NCI-H446 treated with DMSO at 0.1 percent for 48 hours (cell line): ENCODE results near the gene MICAL3.
"Not testable (repeated sequence)": the region's sequence is repeated elsewhere in the genome, so short reads cannot be mapped to it uniquely, and the experiment has no call there.

Experiments
- DNase-seq: peaks from one replicate; lab custom pipeline; 2025; lab: John Stamatoyannopoulos, UW

The MICAL3 gene, protein sequence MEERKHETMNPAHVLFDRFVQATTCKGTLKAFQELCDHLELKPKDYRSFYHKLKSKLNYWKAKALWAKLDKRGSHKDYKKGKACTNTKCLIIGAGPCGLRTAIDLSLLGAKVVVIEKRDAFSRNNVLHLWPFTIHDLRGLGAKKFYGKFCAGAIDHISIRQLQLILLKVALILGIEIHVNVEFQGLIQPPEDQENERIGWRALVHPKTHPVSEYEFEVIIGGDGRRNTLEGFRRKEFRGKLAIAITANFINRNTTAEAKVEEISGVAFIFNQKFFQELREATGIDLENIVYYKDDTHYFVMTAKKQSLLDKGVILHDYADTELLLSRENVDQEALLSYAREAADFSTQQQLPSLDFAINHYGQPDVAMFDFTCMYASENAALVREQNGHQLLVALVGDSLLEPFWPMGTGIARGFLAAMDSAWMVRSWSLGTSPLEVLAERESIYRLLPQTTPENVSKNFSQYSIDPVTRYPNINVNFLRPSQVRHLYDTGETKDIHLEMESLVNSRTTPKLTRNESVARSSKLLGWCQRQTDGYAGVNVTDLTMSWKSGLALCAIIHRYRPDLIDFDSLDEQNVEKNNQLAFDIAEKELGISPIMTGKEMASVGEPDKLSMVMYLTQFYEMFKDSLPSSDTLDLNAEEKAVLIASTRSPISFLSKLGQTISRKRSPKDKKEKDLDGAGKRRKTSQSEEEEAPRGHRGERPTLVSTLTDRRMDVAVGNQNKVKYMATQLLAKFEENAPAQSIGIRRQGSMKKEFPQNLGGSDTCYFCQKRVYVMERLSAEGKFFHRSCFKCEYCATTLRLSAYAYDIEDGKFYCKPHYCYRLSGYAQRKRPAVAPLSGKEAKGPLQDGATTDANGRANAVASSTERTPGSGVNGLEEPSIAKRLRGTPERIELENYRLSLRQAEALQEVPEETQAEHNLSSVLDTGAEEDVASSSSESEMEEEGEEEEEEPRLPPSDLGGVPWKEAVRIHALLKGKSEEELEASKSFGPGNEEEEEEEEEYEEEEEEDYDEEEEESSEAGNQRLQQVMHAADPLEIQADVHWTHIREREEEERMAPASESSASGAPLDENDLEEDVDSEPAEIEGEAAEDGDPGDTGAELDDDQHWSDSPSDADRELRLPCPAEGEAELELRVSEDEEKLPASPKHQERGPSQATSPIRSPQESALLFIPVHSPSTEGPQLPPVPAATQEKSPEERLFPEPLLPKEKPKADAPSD (N-terminal part only)

DNA sequence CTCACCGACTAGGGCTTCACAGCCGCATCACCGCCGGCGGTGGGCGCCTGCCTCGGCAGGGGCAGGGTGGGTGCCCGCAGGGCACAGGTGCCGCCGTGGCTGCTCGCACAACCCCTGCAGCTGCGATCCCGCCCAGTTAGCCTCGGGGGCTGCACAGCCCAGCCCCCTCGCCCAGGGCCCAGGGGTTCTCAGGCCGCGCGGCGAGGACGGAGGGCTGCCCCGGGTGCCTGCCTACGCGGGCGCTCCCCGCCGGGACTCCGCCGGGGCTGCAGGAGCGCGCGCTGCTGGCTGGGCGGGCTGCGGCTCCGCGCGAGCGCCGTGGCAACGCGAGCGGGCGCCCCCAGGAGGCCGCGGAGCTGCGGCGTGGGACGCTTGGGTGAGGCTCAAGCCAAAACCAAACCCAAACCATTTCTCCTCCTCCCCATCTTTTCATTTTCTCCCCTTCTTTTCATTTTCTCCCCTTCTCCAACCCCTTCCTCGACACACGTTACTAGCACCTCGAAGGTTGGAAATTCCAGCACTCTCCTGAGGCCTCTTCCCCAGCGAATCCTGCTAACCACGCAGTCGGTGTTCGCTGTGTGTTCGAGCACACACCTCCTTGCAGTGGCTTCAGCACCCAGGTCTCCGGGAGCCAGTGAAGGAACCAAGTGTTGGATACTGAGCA, at the start of gene MICAL3:
Gene MICAL3, minus strand, starts transcription at position 286 of the 664 bp plus-strand sequence. CDS start 117,749 bp downstream, outside the sequence.
- no peak for DNase-seq

DNA sequence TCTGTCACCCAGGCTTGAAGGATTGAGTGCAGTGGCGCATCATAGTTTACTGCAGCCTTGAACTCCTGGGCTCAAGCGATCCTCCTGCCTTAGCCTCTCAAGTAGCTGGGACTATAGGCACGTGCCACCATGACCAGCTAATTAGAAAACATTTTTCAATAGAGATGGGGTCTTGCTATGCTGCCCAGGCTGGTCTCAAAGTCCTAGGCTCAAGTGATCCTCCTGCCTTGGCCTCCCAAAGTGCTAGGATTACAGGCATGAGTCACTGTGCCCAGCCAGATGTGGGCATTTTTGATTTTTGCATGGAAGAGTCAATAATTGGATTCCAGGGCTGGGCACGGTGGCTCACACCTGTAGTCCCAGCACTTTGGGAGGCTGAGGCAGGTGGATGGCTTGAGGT, 49.6 kb upstream of the MICAL3 start:
- not testable (repeated sequence) for DNase-seq

DNA sequence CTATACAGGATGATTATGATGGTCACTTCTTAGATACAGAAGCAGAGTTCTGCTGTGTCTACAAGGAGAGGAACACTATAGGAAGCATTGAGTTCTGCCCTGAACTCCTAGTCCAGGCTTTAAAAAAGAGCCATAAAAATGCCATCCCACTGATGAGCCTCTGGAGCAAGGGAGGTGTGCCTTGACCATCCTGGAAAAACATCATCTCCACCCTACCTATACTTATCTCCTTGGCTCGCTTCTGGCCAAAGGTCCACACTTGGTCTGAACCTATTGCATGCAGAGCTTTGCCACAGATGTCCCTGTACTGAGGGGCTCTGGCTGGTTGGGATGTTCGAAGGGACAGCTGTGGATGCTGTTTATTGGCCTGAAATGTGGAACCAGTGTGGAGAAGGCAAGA, 49.1 kb upstream of the MICAL3 start:
- DNase-seq, result no peak

DNA sequence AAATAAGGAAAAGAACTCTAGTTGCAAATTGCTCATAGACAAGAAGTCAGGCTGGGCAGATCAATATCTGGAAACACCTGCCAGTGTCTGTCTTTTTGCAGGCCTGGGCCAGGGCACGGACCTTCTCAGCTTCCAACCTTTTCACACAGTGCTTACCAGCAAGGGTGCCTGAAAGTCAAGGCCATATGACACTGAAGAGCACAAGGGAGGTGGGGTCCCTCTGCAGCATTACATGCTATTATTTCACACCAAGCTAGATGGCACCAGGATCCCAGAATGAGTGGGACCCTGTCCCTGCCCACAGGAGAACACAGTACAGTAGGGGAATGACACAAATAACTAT, 47.6 kb upstream of the MICAL3 start:
- no peak for DNase-seq

DNA sequence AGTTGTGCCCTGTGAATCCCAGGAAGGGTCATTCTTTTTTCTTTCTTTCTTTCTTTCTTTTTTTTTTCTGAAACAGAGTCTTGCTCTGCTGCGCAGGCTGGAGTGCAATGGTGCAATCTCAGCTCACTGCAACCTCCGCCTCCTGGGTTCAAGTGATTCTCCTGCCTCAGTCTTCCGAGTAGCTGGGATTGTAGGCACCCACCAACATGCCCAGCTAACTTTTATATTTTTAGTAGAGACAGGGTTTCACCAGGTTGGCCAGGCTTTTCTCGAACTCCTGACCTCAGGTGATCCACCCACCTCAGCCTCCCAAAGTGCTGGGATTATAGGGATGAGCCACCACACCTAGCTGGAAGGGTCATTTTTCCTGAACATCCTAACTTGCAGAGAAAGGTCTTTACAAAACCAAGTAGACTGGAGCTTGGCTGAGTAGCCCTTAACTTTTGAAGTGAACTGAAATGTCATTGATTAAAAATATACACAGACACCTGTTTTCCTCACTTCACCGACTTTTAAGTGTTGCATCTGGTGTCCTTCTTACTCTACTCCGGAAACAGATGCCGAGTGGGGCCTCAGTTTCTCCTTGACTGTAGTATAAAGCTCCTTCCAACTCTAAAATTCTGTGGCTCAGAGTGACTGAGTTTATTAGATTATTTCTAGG, 47.1 kb upstream of the MICAL3 start:
- not testable (repeated sequence) for DNase-seq

DNA sequence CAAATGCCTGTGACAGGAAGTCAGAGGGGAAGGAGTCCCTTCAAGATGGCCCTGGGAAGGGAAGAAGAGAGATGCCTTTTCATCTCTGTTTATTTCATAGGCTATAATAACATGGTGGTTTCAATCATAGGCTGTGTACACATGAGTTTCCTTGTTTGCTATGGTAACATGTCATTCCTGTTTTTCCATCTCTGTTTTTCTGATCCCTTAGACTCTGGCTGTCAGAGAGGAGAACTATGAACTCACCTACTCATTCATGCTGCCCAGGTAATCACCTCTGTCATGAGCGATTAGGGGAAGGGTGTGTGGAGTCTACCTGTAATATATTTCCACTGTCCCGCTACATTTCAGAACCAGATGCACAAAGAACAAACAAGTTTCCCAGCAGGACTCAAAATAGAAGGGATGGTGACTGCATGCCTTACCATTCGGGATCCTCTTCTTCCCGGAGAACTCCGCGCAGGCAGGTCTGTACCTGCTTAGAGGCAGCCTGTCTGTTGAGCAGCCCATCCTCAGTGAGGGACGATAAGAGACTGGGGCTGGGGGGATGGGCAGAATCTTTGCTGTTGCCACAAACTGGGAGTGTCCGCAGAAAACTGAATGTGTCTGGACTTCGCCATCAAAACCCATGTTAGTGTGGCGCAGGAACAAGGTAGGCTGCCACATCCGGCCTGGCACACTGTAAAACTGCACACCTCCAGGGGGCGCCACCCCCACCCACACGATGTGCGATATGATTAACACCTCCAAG, 46.4 kb upstream of the MICAL3 start:
- no peak for DNase-seq

DNA sequence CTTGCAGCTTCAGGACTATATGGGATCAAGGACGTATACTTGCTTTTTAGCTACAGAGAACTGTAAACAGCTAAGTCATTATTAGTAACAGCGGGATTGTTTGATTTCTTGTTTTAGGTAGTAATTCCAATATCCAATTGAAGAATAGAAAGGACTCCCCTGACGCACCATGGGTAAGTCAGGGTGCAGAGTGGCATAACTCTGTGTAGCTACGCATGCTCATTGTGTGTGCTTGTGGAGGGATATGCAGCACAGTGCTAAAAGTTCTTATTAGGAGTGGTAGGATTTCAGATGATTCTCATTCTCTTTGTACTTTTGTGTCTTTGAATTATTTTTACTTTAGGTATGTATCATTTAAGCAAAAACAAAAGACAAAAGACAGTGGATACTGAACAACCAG, 45.7 kb upstream of the MICAL3 start:
- no peak for DNase-seq

DNA sequence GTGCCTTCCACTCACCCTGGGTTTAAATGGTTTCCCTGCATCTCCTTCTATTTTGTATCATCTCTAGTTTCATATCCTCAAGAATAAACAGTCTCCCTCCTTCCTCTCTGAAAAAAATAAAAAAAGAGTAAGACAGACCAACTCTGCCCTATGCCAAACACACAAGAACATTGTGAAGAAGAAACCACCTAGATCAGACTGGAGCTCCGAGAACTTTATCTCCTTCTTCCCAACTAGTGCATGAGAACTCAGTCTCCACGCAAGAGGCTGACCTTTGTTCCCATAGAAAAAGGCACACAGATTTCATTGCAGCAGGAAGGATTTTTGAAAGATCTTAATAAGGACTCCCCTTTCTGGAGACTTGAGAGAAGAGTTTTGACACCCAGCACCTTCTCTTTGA, 44.7 kb upstream of the MICAL3 start:
- no peak for DNase-seq

DNA sequence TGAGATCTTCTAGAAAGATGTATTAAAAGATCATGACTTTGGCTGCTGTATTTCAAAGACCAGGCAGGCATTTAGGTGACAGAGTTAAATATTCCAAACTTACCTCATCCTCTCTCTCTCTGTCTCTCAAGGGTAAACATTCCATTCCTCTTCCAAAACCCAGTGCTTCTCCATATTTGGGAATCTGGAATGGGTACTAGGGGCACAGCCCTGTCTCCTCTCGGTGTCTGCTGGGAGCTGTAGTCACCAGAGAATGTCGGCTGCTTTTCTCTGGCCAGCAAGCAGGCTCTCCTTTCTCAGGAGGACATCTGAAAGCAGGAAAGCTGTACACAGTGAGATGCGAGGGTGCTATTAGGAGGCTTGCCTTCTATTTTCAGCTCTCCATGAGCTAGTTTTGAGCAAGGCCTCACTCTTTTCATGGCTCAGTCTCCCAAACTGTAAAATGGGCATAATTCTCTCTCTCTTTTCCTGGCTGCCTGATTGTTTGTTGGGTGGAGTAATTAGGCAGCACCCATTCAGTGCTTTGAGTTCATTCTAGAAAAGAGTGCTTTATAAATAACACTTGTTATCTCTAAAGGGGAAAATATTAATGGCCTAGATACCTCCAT, 44.1 kb upstream of the MICAL3 start:
- no peak for DNase-seq

DNA sequence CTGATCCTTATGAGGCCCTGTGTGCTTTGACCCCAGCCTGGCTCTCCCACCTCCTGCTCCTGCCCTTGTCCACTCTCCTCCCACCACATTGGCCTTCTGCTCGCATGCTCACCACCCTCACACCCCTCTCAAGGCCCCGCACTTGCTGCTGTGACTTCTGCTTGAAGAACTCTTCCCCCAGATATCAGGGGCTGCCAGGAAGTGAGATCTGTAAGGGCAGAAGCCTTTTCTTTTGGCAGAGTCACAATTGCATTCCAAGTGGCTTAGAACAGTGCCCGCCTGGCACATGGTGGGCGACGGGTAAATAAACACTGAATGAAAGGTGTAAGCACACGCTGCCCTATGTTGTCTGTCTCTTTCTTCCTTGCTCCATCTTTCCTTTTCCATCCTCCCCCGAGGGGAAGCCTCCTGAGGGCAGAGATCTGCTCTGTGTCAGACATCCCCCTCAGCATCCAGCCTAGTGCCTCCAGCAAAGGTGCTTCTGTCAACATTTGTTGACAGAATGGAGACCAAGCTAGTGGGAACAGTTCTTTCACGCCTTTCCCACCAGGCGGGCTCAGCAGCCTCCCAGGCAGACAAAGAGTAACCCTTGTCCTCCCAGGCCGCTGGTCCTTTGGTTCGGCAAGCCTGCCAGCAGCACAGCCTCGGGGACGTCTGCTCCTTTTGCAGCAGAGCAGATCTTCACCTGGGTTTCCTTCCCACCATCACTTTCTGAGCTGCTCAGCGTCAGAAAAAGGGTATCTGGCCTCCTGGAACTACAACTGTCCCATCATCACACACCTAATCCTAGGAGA, 43.4 kb upstream of the MICAL3 start:
- no peak for DNase-seq

DNA sequence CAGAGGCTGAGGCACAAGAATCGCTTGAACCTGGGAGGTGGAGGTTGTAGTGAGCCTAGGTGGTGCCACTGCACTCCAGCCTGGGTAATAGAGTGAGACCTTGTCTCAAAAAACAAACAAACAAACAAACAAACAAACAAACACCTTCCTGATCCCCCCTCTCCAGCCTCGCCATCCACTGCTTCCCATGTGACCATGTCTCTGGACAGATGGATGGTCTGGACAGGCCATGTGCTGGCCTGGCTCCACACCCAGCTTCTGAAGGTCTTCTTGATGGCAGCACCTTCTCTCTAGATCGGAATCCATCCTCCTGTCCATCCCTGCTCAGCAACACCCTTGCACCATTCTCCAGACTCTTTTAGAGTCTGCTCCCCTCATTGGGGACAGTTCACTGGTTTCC, 42.8 kb upstream of the MICAL3 start:
- DNase-seq, result no peak

DNA sequence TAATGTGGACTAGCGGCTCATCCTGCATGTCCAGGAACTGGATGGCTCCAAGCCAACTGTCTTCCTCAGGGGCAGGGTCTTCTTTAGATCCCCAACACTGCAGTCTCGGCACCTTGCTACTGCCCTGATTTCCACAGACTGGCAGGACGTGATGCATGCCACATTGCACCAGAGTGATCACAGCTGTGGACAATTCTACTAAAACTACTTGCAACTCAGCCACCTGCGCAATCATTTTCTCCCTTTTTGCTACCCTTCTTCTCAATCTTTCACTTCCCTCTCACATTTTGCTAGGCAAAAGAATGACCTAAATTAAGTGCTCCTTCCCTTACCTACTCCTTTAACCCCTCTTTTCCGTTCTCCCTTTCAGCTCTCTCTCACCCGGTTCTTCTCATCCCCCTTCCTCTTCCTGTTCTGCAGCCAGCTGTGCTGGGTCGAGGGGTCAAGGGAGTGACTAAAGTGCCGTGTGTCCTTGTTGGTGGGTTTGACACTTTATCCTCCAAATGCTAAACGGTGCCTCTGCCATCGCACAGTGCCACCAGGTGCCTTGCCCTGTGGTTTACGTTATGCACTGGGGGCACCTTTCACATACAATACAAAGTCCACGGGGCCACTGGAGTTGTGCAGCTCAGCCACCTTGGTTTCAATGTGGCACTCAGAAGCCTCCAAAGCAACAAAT, 42.0 kb upstream of the MICAL3 start:
- DNase-seq, result no peak

DNA sequence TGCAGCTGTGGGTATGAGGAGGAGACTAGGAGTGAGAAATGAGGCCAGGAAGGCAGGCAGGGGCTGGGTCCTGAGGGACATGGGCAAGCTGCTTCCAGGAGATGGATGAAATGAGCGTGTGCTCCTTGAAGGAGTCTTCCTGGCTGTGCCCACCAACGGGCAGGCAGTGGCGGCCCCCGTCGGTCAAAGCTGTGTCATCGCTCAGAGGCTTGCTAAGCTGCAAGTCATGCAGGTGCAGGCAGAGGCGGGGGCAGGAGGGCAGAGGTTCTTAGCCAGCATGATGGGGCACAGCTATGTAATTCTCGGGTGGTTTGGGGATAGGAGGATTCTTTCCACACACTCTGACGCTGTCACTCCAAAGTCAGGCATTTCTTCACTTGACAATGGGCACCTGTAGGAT, 40.9 kb upstream of the MICAL3 start:
- DNase-seq, result no peak

DNA sequence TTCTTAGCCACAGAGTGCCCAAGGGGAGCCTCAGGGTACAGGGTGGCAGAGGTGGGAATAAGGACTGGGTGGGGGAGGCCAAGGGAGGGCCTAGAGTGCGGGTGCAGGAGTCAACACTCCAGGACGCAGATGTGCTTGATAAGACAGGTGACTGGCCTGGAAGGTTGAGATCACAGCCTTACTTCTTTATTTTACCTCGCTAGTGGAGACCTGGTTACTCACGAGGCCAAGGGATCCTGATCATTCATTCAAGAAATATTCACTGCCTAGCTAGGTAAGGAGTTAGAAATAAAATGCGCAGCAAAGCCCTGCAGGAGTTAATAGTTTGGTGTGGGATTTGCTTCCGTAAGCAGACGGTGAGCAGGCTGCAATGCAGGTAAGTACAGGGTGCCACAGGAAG, 40.3 kb upstream of the MICAL3 start:
- no peak for DNase-seq

DNA sequence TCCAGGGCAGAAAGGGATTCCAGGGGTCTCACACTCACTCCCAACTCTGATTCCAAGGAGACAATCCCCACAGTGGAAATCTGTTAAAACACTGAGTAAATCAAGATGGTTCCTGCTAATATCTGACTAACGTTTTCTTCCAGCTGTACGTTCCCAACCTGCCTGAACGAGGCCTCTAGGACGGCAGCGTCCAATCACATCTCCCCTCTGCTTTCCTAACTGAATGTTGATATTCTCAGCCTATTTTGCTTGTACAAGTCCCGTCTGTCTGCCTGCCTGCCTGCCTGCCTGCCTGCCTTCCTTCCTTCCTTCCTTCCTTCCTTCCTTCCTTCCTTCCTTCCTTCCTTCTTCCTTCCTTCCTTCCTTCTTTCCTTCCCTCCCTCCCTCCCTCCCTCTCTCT, 39.4 kb upstream of the MICAL3 start:
- not testable (repeated sequence) for DNase-seq

DNA sequence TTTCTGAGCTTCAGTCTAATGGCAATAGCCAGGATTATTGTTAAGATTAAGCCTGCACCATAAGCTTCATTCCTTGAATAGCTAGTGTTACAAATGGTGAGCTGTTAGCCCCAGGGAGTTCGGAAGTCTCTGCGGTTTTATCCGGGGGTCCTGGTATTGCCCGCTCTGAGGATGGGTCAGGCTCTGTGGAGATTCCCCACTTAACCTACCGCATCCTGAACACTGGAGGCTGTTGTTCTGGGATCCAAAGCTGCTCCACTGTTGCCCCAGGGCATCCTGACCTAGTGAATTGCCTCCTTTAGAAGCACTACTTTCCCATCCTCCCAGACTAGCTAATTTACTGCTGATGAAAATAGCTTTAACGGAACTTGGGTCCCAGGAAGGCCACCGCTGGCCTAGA, 38.9 kb upstream of the MICAL3 start:
- no peak for DNase-seq

DNA sequence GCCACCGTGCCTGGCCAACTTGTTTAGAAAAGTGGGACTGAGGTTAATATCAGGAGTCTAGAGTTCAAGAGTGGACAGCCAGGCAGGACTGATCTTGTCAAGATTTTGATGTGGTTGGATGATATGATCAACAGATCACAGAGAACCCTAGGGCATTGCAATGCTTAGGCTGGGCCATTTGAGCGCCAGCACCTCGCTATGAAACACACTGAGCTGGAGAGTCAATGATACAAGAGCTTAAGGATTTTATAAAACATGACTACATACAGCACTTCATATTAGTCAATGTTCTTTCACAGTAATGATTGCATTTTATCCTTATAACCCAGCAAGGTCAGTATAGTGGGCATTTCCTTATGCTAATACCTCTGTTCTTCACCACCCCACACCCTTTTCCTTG, 38.1 kb upstream of the MICAL3 start:
- no peak for DNase-seq

DNA sequence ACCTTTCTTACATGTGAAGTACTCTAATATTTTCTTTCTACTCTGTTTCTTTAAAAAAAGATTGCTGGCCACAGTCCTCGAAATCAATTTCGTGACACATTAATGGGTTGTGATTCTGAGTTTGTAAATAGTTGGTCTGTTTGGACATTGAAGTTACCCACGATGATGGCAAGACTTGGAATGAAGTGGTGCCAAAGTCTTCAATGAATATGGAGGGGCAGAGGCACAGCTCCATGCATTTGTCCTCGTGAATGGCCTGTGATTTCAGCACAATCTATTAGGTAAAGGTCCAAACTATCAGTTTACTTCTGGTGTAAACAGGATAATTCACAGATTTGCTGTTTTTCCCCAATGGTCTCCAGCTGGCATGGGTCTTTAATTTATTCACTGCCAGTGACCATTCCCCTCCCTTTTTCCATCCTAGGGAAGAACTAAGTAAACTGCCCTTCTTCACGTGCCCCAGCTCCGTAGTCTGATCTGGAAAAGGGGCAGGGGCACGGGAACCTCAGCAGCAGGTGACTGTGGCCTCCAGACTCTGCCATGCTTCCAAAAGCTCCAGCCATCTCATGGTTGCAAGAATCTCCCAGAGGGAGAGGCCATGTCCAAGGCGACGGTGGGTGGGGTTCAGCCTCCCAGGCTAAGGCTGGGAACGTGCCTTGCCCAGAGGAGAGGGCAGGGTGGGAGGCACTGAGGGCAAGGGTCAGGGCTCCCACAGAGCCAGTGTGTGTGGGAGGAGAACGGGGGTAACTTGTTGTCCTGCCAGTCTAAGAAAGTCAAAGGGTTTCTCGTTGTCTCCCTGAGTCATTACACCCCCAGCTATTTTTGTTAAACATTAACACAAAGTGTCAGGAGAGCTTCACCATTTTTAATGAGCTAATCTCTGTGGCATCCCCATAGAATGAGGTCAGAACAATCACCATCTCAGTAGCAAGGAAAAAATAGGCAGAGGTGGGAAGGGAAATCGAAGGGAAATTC, 36.6 kb upstream of the MICAL3 start:
- no peak for DNase-seq
